ENCODE data around the gene NPPB.

The NPPB gene

GRCh38 chr1:11831945-11832725, 26.6 kb downstream of the NPPB start:
- no peak for DNase-seq

GRCh38 chr1:11828511-11828910, 30.2 kb downstream of the NPPB start:
- DNase-seq = no peak

GRCh38 chr1:11826946-11827345, 31.8 kb downstream of the NPPB start:
- DNase-seq = no peak

GRCh38 chr1:11825131-11825530, 33.6 kb downstream of the NPPB start:
- DNase-seq = no peak

- no peak for DNase-seq
Measured at GRCh38 chr1:11823366-11824137, 35.2 kb downstream of the NPPB start.

- DNase-seq = no peak
Measured at GRCh38 chr1:11822091-11822490, 36.7 kb downstream of the NPPB start.

GRCh38 chr1:11817192-11817591, 41.6 kb downstream of the NPPB start:
- DNase-seq = no peak

- no peak for DNase-seq
Measured at GRCh38 chr1:11813021-11813420, 45.7 kb downstream of the NPPB start.

All from hippocampal formation (tissue), 2 donors.